ENCODE data around the gene ZNF462. TPM values are rescaled to one million over a fixed set of nuclear protein-coding genes. Genes with fewer than 3 reads are reported as not detected.

Gene ZNF462
- total and polyA plus RNA-seq, 2 of the 13 experiments (the other 11 are each of a cell fraction or from before 2014, with no cell fraction given) = not detected

DNA sequence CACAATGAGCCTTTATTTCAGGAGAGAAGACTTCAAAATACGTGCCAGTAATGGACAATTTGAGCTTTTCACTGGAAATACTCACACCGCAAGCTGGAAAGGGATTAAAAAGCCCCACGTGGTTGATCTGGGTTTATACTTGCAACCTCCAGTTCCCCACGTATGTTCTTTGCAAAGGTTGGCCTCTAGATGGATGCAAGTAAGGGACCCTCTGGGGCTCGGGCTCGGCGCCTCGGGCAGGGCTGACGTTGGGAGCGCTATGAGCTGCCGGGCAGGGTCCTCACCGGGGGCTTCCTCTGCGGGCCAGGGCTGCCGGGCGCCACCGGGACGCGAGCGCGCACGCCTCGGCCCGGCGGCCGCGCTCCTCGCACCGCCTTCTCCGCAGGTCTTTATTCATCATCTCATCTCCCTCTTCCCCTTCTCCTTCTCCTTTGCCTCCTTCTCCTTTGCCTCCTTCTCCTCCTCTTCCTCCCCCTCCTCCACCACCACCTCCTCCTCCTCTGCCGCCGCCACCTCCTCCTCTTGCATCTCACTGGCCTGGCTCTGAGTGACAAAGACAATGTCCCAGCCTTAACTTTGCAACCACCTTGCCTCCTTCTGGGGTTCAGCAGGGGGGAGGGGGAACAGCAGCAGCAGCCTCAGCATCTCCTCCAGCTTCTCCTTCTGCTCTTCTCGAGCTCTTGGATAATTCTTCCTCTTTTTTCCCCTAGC lies 701 bp upstream of the ZNF462 start (continued):
- TF ChIP-seq NFAT5 (CRISPR knock-in tag; IDR thresholded peaks at IDR 0.05) (no peak), PCBP2 (optimal IDR thresholded peaks at IDR 0.05; ENCODE audit: low read depth, low read length, poor library complexity, severe bottlenecking) (no peak), ATF7-NPFF (CRISPR knock-in tag; IDR thresholded peaks at IDR 0.05; ENCODE audit: low read depth) (no peak)
- TF ChIP-seq, protein P1, sequence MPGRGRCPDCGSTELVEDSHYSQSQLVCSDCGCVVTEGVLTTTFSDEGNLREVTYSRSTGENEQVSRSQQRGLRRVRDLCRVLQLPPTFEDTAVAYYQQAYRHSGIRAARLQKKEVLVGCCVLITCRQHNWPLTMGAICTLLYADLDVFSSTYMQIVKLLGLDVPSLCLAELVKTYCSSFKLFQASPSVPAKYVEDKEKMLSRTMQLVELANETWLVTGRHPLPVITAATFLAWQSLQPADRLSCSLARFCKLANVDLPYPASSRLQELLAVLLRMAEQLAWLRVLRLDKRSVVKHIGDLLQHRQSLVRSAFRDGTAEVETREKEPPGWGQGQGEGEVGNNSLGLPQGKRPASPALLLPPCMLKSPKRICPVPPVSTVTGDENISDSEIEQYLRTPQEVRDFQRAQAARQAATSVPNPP (CRISPR knock-in tag; IDR thresholded peaks at IDR 0.05) = no peak
